HG02970 (cell line): Measurements from ENCODE around the gene C19orf53.
A peak's percentile ranks its signal among the peaks of the same experiment; 100 is the strongest.
"Not testable (repeated sequence)": the region's sequence is repeated elsewhere in the genome, so short reads cannot be mapped to it uniquely, and the experiment has no call there.

Experiments used
- ATAC-seq: cut with Tn5 transposase; IDR thresholded peaks from one replicate; pipeline ENCODE4 v1.9.1; 2021; ENCODE audit warnings: mild to moderate bottlenecking, moderate library complexity, moderate number of reproducible peaks; ENCODE audit not compliant: unreplicated experiment, low FRiP score

Gene C19orf53

DNA sequence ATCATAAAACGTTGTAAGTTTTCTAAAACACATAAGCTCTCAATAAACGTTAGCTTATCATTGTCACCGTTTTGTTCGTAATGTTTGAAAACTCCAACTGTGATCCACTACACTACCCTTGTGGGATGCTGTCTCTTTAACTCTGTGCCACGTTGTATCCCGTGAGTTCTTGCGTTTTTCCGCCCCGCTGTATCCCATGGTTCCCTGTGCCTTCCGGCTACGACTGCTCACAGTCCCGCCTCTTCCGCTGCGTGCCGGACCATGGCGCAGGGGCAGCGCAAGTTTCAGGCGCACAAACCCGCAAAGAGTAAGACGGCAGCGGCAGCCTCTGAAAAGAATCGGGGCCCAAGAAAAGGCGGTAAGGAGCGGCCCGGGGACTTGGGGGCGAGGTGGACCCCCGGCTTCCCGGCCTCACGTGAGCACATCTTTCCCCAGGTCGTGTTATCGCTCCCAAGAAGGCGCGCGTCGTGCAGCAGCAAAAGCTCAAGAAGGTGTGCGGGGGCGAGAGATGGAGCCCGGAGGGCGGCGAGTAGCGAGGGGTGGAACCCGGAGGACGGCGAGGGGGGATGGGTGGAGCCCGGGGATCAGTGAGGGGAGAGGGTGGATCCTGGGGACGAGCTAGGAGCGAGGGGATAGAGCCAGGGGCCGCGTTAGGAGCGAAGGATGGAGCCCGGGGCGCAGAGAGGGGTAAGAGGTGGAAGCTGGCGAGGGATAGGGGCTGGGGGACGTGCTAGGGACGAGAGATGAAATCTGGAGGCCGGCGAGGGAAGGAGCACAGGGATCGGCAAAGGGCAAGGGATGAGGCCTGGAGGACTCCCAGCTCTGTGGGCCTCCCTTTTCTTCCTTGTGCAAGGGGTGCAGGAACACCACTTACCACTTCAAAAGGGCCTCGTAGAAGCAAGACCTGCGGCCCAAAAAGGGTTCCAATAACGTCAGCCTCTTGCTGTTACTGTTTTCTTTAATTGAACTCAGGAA lies at the start of gene C19orf53:
Gene C19orf53 (plus strand): TSS at position 240 of the 975 bp plus-strand sequence. CDS start 22 bp downstream, at position 262.
- peak; percentile 85 for ATAC-seq

DNA sequence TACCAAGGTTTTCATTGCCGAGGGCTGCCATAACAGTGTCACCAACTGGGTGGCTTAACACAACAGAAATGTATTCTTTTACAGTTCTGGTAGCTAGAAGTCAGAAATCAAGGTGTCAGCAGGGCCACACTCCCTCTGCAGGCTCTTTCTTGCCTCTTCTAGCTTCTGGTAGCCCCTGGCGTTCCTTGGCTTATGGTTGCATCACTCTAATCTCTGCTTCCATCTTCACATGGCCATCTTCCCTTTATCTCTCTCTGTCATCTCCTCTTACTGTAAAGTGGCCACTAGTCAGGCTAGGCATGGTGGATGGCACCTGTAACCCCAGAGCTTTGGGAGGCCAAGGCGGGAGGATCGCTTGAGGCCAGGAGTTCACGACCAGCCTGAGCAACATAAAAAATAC lies 47.9 kb upstream of the C19orf53 start:
- ATAC-seq, result no peak

- ATAC-seq, result no peak
Measured at GRCh38 chr19:13727798-13728197, 46.5 kb upstream of the C19orf53 start.

DNA sequence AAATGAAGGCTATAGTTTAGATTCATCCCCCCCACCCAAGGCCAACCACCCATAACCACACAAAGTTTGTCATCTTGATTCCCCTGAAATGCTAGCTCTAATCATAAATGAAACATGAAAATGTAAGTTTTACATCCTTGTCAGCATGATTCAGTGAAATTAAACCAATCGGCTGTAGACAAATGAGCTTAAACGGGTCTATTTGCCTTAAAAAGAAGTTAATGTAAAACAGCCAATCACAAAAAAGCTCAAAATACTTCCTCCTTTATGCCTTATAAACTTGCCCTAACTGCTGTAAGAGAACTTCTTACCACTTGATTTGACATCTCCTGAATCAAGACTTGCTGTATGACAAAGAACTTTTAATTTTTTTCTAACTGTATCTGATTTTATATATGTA lies 44.4 kb upstream of the C19orf53 start:
- no peak for ATAC-seq

DNA sequence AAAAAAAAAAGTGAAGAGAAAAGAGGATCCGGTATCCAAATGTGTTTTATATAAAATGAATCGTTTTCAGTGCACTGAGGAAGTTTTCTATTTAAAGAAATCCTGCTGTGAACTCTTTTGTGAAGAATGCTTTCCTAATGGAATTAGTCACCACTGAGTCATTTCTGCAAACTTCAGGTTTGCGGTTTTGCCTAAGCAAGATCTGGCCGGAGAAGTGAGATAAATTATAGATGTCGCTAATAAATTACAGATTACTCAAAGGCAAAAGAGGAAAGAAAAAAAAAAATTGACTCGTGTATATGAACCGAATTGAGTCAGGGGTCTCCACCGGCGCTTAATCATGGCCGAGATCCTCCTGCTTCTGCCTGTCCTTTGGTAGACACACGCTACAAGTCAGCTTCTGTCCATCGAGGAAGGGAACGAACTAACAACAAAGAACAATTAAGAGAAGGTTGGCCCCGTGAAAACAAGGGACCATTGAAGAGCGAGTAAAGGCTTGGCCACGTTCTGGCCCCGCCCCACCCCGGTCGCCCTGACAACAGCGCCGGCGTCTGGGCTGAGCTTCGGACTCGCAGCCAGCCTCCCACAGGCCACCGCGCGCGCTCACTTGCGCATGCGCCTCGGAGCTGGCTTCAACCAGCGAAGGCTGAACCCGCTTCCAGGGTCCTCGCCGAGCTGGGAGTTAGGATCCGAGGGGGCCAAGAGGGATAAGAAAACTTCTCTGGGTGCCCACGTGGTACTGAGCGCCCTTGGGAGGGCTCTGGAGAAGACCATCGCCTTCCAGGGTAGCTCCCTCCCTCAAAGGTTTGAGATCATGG lies 42.9 kb upstream of the C19orf53 start:
- peak; percentile 96 for ATAC-seq

GRCh38 chr19:13732337-13732736 lies 41.9 kb upstream of the C19orf53 start:
- no peak for ATAC-seq

DNA sequence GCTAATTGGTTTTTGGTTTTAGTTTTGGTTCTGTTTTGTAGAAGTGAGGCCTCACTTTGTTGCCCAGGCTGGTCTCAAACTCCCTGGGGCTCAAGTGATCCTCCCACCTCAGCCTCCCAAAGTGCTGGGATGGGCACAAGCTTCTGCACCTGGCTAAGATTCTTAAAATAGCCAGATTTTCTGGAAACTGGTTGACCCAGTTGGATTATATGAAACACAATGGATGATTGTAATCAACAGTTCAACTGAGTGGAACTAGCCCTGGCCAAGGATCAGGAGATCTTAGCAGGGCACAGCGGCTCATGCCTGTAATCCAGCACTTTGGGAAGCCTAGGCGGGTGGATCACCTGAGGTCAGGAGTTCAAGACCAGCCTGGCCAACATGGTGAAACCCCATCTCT lies 39.5 kb upstream of the C19orf53 start:
- no peak for ATAC-seq

- ATAC-seq, result no peak
Measured at GRCh38 chr19:13738073-13738472, 36.2 kb upstream of the C19orf53 start.

GRCh38 chr19:13741893-13742292 lies 32.4 kb upstream of the C19orf53 start:
- ATAC-seq, result no peak

DNA sequence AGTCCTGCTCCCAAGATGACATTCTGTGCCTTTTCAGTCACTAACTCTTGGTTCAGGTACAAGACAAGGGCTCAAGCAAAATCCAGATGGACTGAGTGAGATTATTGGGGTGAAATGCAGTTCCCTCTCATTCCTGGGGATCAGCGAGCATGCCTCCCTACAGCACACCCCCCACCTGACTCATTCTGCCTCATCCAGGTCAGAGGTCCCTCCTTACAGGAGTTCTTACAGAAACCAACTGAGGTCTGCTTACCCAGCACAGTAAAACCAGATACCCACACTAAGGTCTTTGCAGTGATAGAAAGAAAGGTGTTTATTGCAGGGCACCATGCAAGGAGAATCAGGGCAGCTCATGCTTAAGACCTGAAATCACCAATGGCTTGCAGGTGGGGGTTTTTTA lies 31.5 kb upstream of the C19orf53 start:
- no peak for ATAC-seq

GRCh38 chr19:13744174-13744573 lies 30.1 kb upstream of the C19orf53 start:
- ATAC-seq, result no peak

DNA sequence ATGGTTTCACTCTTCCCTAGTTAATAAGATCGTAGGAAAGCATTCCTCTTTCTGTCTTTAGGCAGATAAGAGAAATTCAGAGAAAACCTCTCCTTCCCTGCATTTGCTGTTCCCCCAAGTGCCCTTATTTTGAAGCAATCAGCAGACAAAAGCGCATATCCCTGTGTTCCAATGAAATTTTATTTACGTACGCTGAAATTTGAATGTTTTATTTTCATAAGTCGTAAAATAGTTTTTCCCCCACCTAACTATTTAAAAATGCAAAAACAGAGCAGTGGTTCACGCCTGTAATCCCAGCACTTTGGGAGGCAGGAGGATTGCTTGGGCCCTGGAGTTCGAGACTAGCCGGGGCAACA lies 27.2 kb upstream of the C19orf53 start:
- no peak for ATAC-seq

DNA sequence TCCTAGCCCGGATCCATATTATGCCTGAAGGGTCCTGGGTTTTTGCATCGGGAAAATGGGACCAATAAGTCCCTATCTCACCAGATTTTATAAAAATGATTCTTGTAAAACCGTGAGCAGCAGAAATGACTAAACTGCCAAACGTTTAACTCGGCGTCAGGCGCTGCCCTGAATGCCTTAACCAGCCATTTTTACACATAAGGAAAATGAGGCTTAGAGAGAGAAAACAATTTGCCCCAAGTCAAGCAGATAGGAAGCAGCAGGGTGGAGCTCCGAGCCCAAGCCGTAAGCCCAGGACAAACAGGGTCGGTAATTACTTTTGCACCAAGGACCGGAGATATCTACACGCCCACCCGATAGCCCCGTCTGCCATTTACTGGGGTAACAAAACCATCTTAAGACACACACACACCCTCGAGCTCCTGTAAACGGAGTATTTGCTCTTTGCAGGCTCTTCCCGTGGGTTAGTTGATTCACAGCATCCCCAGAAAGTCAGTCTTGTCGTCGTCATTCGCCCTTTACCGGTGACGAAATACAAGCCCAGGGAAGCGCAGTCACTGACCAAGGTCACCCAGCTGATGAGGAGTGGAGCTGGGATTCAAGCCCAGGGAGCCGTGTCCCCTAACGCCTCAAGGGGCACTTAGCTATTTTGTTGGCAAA lies 26.0 kb upstream of the C19orf53 start:
- ATAC-seq, result no peak

DNA sequence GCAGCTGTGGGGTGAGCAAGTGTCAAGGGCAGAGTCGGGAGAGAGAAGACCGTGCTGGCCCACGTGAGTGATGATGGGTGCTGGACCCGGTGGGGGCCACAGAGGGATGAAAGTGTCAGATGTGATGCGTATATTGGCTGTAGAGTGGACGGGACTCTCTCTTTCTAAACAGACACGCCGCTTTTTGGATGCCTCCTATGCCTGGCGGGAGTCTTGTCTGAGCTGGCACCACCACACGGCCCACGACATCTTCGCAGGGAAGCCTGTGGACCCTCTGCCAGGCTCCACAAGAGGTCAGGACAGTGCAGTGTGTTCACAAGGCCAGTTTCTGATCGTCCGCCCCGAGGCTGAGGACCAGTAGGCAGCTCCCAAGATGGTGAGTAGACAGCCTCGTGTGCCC lies 22.8 kb upstream of the C19orf53 start:
- ATAC-seq, result no peak

- not testable (repeated sequence) for ATAC-seq
Measured at GRCh38 chr19:13753622-13754021, 20.6 kb upstream of the C19orf53 start.

- no peak for ATAC-seq
Measured at GRCh38 chr19:13756210-13756609, 18.0 kb upstream of the C19orf53 start.

DNA sequence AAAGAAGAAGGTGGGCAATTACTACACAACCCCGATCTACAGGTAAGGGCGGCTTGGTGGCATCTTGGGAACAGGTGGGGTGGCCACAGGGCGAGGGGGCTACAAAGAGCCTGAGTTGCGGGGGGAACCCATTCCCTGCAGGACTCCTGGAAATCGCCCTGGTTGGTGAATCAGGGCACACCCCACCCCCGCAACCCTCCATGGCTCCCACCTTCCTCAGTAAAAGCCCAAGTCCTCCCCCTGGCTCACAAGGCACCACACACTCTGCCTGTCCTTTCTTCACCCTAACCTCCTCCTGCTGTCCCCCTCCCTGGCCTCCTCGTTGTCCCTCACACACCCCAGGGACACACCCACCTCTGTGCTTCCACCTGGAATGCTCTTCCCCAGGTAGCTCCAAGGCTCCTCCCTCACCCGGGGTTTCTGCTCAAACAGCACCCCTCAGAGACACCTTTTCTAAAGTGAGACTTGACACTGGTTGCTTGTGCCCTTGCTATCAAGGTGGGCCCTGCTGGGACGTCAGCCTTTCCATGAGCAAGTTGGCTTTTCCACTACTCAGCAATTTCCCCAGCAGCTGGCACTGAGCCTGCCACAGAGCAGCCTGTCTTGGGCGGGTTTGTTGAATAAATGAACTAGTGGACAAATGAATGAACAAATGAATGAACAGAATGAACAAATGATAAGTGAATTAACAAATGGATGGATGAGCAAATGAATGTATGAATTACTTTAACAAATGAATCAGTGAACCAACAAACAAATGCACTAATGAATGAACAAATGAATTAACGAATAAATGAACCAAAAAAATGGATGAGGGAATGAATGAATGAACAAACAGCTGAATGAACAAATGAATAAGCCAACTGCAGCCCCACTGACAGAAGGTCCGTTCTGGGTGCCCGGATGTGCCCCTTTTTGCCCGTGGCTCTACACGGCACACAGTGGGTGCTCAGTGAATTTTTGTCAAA lies 16.2 kb upstream of the C19orf53 start:
- ATAC-seq, result no peak

DNA sequence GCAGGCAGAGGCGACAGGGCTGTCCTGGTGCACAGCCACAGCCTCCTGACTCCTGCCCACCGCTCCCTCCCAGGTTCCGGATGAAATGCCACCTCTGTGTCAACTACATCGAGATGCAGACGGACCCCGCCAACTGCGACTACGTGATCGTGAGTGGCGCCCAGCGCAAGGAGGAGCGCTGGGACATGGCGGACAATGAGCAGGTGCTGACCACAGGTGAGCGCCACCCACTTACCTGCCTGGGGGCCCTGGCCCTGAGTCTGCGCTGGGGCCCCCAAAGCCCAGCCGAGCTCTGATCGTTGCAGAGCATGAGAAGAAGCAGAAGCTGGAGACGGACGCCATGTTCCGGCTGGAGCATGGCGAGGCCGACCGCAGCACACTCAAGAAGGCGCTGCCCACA lies 15.5 kb upstream of the C19orf53 start:
- no peak for ATAC-seq

DNA sequence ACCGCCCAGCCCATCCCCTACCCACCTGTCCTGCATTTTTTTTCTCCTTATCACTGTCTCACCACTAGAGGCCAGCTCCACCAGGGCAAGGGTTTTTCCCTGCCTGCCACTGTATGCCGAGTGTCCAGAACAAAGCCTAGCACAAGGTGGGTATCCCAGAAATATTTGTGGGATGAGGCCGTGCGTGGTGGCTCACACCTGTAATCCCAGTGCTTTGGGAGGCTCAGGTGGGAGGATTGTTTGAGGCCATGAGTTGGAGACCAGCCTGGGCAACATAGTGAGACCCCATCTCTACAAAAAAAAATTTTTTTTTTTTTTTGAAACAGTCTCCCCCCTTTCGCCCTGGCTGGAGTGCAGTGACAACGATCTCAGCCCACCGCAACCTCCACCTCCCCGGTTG lies 12.8 kb upstream of the C19orf53 start:
- ATAC-seq, result no peak
